ENCODE data around the gene SDHAF1. TPM values are rescaled to one million over a fixed set of nuclear protein-coding genes. Genes with fewer than 3 reads are reported as not detected.

SDHAF1 gene
- total RNA-seq, 4 donors from 2014 or later = 8.6 to 59.9 (median 42.5) TPM

DNA sequence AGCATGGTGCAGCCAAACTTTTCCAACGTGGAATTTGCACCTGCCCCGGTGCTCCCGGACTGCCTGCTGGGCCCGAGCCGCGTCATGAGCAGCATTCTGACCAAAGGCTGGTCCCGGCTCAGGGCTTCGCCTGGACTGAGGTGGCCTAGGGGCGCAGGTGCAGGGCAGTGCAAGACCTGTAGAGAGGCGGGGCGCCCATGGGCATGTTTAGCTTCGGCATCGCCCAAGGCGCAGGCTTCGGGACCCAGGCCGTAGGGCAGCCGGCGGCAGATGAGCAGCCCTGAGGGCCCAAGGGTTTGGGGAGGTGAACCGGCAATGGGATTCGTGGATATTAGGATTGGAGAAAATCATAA lies 35.0 kb upstream of the SDHAF1 start:
- TF ChIP-seq, protein P1, sequence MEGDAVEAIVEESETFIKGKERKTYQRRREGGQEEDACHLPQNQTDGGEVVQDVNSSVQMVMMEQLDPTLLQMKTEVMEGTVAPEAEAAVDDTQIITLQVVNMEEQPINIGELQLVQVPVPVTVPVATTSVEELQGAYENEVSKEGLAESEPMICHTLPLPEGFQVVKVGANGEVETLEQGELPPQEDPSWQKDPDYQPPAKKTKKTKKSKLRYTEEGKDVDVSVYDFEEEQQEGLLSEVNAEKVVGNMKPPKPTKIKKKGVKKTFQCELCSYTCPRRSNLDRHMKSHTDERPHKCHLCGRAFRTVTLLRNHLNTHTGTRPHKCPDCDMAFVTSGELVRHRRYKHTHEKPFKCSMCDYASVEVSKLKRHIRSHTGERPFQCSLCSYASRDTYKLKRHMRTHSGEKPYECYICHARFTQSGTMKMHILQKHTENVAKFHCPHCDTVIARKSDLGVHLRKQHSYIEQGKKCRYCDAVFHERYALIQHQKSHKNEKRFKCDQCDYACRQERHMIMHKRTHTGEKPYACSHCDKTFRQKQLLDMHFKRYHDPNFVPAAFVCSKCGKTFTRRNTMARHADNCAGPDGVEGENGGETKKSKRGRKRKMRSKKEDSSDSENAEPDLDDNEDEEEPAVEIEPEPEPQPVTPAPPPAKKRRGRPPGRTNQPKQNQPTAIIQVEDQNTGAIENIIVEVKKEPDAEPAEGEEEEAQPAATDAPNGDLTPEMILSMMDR (IDR thresholded peaks at IDR 0.05; ENCODE audit: low read depth) = no peak

DNA sequence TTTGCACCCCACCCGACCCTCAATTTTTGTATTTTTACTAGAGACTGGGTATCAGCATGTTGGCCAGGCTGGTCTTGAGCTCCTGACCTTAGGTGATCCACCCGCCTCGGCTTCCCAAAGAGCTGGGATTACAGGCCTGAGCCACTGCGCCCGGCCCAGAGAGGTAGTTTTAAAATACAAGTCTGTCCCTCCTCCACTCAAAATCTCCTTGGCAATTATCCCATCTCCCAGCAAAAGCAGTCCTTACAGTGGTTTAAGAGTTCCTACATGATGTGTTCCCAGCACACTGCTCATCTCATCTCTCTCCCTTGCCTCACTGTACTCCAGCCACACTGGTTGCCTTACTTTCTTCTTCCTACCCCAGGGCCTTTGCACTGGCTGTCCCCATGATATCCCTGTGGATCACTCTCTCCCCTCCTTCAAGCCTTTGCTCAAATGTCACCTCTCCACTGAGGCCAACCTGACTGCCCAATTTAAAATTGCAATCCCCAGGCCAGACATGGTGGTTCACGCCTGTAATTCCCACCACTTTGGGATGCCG lies 34.5 kb upstream of the SDHAF1 start:
- TF ChIP-seq, protein P1 (IDR thresholded peaks at IDR 0.05; ENCODE audit: low read depth) = no peak

DNA sequence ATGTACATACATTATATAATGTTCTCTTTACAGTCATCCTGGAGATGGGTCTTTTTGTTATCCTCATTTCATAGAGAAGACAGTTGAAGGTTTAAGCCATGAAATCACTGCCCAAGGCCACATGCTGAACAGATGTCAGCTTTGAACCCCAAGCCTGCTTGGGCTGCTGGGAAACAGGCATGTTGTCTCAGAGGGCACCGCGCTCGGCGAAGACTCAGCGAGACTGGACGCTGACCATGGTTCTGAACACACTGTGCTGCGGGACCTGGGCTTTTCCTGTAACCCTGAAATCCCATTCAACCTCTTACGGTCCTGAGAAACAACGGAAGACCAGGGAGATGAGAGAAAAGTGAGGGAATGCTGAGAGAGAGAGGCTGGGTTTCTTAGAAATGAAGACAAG lies 31.5 kb upstream of the SDHAF1 start:
- TF ChIP-seq, protein P1 (IDR thresholded peaks at IDR 0.05; ENCODE audit: low read depth) = no peak

DNA sequence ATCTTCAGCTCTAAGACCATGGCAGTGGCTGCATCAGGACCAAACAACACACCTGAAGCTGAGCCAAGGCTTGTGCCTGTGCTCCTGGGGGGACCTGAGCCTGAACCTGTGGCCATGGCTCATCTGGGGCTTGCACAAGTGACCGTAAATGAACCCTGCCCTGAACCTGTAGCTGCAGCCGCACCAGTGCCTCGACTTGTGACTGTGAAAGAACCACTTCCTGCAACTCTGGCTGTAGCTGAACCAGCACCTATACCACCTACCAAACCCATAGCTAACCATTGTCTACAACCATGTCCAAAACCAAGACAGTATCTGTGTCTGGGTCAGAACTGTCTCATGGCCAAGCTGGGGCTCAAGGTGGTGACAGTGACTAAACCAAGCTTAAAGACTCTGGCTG lies 28.2 kb upstream of the SDHAF1 start:
- TF ChIP-seq, protein P1 (IDR thresholded peaks at IDR 0.05; ENCODE audit: low read depth) = no peak

DNA sequence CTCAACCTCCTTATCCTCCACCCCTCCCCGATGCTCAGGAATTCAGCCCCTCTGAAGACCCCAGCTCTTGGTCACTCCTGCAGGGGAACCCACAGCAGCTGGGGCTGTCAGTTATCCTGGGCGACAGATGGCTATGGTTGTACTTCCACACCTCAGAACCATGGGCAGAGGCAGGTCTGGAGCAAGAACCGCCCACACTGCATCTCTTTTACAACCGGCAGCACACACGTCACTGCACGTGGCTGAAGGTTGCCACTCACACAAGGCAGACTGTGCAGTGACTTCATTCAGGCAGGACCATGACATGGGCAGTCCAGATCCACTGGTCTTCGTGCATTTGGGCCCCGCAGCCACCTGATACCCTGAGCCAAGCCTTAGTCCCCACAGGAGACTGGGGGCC lies 21.5 kb upstream of the SDHAF1 start:
- TF ChIP-seq, protein P1 (IDR thresholded peaks at IDR 0.05; ENCODE audit: low read depth) = no peak

DNA sequence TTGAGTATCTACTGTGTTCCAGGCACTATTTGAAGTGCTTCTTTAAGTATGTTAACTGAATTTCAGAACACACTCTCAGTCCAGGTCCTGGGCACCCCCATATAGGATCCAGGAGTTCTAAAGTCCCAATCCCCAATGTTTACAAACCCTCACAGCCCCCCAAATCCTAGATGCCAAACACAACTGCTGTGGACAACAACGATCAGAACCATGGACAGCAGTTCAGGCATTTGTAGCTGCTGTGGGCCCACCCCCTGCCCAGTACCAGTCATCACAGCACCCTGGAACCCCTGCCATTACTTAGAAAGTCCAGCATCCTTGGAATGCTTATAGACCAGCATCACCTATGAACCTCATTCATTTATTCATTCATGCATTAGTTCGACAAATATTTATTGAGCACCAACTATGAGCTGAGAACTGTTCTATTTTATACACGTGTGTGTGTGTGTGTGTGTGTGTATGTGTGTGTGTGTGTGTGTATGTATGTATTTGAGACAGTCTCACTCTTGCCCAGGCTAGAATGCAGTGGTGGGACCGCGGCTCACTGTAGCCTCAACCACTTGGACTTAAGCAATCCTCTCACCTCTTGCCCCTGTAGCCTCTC lies 19.3 kb upstream of the SDHAF1 start:
- TF ChIP-seq, protein P1 (IDR thresholded peaks at IDR 0.05; ENCODE audit: low read depth) = no peak

DNA sequence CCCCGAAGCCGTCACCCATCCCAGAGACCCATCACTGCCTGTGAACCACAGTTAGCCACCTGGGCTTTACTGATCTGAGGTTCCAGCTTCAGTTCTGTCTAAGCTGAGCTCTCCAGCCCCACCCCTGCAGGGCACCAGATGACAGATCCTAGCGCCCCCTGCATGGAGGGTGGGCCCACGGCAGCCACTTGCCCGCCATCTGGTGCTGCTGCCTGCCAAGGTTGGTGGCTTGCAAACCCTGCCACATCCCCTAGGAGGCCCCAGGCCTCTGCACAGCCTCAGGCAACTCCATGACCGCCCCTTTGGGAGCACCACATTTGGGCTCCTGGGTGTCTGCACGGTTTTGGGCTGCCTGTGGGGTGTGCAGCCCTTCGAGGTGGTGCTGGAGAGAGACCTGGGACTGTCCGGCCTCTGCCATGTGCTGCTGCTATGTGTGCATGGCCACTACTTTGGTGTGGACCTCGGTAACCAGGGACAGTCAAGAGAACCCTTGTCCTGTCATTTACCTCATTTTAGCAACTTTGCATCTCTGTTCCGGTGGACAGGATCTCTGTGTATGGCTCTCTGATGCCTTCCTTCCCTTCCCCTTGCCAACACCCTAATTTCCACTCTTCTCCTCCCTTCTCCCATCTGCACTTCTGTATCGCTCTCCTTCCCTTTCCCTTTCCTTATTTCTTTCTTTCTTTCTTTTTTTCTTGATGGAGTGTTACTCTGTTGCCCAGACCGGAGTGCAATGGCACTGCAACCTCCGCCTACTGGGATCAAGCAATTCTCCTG lies 17.4 kb upstream of the SDHAF1 start:
- TF ChIP-seq, protein P1 (IDR thresholded peaks at IDR 0.05; ENCODE audit: low read depth) = no peak

Measured in subcutaneous adipose tissue (tissue), 4 donors.